HG03378 (cell line): ENCODE results near the gene CCNJL.
A peak's percentile ranks its signal among the peaks of the same experiment; 100 is the strongest.
"Not testable (repeated sequence)": the region's sequence is repeated elsewhere in the genome, so short reads cannot be mapped to it uniquely, and the experiment has no call there.

ENCODE experiments used
- ATAC-seq: cut with Tn5 transposase; IDR thresholded peaks from one replicate; pipeline ENCODE4 v1.9.1; 2021; ENCODE audit warnings: mild to moderate bottlenecking, moderate library complexity; ENCODE audit not compliant: unreplicated experiment

The CCNJL gene

GRCh38 chr5:160334716-160335115, 22.4 kb upstream of the CCNJL start:
- not testable (repeated sequence) for ATAC-seq

- no peak for ATAC-seq
These were observed 21.4 kb upstream of the CCNJL start for GRCh38 chr5:160333721-160334120.

DNA sequence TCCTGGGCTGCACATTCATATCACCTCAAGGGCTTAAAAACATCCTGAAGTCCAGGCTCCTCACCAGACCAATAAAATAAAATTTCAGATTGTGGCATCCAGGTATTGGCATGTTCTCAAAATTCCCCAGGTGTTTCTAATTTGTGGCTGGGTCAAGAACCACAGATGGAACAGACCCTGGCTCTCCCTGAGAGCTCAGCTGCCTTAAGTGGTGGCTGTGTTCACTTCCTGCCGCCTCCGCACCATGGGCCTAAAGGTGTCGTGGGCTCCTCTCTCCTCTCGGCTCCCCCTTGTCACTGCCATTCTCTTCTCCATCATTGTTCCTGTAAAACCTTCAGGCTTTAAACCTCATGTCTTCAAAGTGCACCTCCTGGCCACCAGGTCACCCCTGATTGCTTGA, 17.8 kb upstream of the CCNJL start:
- no peak for ATAC-seq

GRCh38 chr5:160327818-160328217, 15.5 kb upstream of the CCNJL start:
- ATAC-seq: no peak

- no peak for ATAC-seq
These were observed 14.6 kb upstream of the CCNJL start for GRCh38 chr5:160326981-160327380.

GRCh38 chr5:160325716-160326115, 13.4 kb upstream of the CCNJL start:
- no peak for ATAC-seq

DNA sequence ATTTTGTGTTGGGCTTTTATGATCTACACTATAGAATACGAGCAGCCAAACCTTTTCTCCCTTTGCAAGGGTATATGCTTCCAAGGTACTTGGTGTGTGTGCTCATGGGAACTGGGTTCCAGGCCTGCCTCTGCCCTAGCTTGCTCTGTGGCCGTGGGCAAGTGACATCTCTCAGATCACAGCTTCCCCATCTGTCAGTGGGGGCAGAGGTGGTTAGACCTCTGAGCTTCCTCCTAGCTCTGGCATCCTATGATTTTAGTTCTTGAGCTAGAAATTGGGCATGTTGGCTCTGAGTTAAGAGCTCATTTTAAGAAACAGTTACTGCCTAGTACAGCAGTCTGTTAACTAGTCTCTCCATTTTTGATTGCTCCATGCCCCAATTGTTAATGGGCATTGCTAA, 12.5 kb upstream of the CCNJL start:
- ATAC-seq: no peak

GRCh38 chr5:160318409-160318808, 6.0 kb upstream of the CCNJL start:
- no peak for ATAC-seq

- ATAC-seq: no peak
These were observed 5.1 kb upstream of the CCNJL start for GRCh38 chr5:160317434-160317833.

DNA sequence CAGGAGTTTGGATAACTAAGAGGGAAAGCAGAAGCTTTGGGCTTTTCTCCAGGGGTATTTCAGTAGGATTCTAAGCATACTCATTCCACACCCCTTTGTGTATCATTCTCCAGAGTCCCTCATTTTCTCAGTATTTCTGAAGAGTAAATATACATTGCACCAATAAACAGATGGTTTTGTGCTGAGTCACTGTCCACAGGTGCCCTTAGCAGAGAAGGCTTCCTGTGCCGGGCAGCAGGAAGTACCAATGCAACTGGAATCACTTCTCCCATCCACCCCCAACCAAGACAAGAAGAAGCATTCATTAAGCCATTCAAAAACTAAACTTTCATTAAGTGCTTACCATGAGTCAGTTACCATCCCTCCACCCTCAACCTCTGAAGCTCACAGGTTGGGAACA, 3.6 kb upstream of the CCNJL start:
- ATAC-seq: no peak

GRCh38 chr5:160312960-160313727, 780 bp upstream of the CCNJL start:
- no peak for ATAC-seq

GRCh38 chr5:160311491-160312133, 752 bp downstream of the CCNJL start:
- peak; percentile 10 for ATAC-seq

- ATAC-seq: no peak
These were observed 1.6 kb downstream of the CCNJL start for GRCh38 chr5:160310552-160311295.

- no peak for ATAC-seq
These were observed 2.2 kb downstream of the CCNJL start for GRCh38 chr5:160310140-160310539.

GRCh38 chr5:160306696-160307095, 5.7 kb downstream of the CCNJL start:
- ATAC-seq: no peak

DNA sequence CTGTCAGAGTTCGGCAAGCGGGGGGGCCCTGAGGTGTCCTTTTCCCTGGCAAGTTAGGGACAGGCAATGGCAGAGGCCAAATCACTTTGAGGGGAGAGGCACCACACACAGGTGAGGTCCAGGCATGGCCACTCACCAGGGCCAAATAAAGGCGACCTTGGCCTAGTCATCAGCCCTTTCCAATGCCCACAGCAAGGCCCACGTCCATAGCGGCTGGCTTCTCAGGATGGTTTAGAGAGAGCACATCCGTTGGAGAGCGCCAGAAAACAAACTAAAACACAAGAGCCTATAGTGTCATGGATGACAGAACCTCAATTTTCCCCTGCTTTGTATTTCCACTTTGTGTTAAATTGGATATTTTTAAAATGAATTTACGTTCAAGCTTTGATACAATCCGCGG, 7.0 kb downstream of the CCNJL start:
- no peak for ATAC-seq

DNA sequence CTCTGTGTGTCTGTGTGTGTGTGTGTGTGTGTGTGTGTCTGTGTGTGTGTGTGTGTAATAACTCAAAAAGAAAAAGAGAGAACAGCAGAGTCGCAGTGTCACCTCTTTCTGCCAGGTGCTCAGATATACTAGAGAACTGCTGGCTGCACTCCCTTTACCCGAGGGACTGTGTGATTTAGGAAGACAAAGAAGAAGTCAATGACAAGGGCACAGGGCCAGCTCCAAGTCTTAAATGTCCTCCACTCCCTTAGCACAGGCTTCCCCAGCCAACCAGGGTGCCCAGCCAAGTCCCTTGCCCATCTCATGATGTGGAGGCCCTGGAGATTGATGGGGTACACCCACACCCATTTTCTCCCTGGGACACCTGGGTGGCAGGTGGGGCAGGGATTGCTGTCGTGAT, 8.7 kb downstream of the CCNJL start:
- ATAC-seq: no peak

GRCh38 chr5:160298189-160298588, 14.2 kb downstream of the CCNJL start:
- no peak for ATAC-seq

DNA sequence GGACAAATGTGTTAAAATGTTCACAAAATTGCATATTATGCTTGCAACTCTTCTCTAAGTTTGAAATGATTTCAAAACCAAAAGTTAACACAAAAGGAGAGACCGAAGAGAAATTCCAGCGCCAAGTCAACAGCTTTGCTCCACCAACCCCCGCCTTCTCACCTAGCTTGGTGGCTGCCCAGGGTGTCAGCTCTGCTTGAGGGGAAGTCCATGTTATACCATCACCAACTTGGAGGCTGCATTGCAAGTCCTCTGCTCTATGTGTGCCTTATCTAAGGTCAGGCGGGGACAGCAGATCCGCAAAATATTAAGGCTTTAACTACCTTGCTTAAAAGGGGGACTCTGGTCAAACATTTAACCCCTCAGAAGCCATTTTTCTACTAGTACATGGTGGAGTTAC, 14.6 kb downstream of the CCNJL start:
- no peak for ATAC-seq

- no peak for ATAC-seq
These were observed 15.4 kb downstream of the CCNJL start for GRCh38 chr5:160297004-160297403.

DNA sequence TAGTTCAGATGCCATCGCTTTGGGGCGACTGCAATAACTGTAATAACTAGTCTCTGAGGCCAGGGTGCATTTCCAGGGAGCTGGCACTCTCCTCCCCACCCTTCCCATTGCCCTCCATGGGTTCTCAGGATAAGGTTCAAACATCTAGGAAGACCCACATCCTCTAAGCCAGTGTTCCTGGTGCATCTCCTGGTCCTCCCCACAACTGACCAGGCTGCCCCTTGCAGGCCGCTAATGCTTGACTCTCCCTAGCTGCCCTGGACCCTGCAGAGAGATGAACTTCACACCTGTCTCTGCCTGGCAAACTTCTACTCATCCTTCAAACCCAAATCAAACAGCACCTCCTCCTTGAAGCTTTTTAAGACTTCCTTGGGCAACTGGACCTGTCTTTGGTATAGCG, 15.9 kb downstream of the CCNJL start:
- ATAC-seq: no peak
